GM21367 (cell line): ENCODE measurements around the gene HNRNPF.
"Not testable (repeated sequence)": the region's sequence is repeated elsewhere in the genome, so short reads cannot be mapped to it uniquely, and the experiment has no call there.

Experiments
- ATAC-seq: cut with Tn5 transposase; IDR thresholded peaks from one replicate; pipeline ENCODE4 v1.9.1; 2021; ENCODE audit not compliant: unreplicated experiment

The HNRNPF gene

GRCh38 chr10:43408710-43409384 is at the start of gene HNRNPF:
HNRNPF (minus strand) TSS chr10:43409186; CDS start chr10:43387884, 21,302 bp downstream.
- peak; percentile 53 for ATAC-seq

DNA sequence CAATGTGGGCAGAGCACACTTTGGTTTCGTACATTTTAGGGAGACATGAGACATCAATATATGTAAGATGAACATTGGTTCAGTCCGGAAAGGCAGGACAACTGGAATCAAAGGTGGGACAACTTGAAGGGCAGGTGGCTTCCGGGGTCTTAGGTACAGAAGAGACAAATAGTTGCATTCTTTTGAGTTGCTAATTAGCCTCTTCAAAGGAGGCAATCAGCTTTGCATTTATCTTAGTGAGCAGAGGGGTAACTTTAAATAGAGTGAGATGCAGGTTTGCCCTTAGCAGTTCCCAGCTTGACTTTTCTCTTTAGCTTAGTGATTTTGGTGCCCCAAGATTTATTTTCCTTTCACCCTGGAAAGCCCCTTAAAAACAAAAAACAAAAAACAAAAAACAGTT is 49.2 kb upstream of the HNRNPF start:
- ATAC-seq: no peak

DNA sequence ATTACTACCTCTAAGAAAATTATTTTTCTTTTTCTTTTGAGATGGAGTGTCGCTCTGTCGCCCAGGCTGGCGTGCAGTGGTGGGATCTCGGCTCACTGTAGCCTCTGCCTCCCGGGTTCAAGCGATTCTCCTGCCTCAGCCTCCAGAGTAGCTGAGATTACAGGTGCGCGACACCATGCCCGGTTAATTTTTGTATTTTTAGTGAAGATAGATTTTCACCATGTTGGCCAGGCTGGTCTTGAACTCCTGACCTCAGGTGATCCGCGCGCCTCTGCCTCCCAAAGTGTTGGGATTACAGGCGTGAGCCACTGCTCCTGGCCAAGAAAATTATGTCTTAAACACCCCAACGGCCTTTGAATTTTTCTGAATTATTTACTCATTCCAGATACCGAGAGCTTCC is 47.6 kb upstream of the HNRNPF start:
- not testable (repeated sequence) for ATAC-seq

DNA sequence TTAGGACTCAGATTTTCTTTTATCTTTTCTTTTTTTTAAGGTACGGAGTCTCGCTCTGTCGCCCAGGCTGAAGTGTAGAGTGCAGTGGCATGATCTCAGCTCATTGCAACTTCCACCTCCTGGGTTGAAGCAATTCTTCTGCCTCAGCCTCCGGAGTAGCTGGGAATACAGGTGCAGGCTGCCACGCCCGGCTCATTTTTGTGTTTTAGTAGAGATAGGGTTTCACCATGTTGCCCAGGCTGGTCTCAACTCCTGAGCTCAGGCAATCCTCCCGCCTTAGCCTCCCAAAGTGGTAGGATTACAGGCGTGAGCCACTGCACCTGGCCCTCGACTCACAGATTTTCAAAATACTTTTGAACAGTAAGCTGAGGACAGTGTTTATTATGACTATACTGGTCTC is 45.0 kb upstream of the HNRNPF start:
- ATAC-seq: not testable (repeated sequence)

- ATAC-seq: no peak
Observed at GRCh38 chr10:43453266-43453831, 44.4 kb upstream of the HNRNPF start.

GRCh38 chr10:43452356-43452914 is 43.4 kb upstream of the HNRNPF start:
- ATAC-seq: no peak

- ATAC-seq: no peak
Observed at GRCh38 chr10:43448742-43449141, 39.8 kb upstream of the HNRNPF start.

GRCh38 chr10:43446219-43447017 is 37.4 kb upstream of the HNRNPF start:
- not testable (repeated sequence) for ATAC-seq

DNA sequence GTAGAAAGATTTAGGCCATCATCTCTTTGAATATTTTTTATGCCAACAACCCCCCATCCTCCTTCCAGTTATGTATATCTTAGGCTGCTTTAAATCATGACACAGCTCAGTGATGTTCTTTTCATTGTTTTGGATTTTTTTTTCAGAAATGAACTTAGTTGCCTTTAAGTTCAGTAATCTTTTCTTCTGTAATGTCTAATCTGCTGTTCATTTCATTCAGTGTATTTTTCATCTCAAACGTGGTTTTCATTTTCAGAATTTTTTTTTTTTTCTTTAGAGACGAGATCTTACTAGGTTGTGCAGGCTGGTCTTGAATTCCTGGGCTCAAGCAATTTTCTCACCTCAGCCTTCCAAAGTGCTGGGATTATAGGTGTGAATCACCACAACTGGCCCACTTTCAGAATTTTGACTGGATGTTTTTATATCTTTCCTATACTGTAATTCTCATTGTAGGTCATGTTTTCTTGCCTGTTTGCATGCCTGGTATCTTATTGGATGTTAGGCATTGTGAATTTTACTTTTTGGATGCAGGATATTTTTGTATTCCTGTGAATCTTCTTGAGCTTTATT is 36.0 kb upstream of the HNRNPF start:
- no peak for ATAC-seq

DNA sequence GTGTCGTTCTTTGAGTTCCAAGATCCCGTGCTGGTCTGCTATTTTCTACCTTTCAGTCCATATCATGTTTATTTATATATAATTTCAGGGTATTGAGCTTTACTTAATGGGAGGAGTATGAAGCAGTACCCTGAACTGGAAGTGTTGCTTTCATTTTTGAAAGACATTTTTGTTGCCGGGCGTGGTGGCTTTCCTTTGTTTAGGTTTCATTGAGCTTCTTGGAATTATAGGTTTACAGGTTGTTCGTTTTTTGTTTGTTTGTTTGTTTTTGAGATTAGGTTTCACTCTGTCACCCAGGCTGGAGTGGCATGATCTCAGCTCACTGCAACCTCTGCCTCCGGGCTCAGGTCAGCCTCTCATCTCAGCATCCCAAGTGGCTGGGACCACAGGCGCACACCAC is 35.3 kb upstream of the HNRNPF start:
- no peak for ATAC-seq

DNA sequence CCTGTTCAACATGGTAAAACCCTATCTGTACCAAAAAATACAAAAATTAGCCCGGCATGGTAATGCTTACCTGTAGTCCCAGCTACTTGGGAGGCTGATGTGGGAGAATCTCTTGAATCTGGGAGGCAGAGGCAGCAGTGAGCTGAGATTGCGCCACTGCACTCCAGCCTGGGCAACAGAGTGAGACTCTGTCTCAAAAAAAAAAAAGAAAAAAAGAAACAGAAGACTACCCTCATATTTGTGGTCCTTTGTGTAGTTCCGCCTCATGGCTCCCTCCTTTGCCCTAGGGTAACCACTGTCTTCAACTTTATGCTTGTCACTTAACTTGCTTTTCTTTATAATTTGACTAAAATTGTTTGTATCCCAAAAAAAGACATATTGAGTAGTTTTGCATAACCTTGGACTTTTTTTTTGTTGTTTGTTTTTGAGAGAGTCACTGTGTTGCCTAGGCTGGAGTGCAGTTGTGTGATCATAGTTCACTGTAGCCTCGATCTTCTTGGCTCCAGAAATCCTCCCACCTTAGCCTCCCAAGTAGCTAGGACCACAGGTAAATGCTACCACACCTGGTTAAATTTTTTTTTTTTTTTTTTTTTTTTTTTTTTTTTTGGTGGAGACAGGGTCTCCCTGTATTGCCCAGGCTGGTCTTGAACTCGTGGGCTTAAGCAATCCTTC is 31.6 kb upstream of the HNRNPF start:
- no peak for ATAC-seq

DNA sequence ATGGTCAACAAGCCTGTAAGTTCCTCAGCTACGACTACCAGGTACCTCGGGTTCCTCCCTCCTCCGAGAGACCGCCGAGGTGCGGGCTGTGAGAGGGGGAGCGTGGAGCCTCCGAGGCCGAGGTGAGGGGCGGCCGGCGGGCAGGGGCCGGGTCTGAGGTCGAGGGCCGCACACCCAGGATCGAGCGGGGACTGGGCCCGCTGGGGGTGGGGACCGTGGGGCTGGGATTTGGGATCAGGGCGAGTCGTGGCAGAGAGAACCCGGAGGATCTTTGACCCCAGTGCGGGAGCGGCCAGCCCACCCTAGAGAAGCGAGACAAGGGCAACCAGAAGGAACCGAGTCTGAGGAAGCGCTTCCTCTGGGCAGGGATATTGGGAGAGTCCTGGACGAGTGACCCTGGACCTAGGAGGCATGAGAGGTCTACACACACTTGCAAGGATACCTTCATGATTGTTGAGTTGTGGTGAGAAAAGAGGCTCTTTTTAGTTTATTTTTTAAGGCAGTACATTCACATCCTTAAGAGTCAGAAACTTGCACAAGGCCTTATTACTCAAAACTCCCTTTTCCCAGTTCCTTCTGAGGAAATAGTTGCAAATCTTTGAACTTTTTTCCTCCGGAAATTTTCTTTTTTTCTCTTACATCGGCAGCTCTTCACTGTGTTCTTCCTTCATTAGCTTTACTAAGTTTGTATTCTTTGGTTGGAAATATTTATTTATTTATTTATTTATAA is 28.3 kb upstream of the HNRNPF start:
- no peak for ATAC-seq

DNA sequence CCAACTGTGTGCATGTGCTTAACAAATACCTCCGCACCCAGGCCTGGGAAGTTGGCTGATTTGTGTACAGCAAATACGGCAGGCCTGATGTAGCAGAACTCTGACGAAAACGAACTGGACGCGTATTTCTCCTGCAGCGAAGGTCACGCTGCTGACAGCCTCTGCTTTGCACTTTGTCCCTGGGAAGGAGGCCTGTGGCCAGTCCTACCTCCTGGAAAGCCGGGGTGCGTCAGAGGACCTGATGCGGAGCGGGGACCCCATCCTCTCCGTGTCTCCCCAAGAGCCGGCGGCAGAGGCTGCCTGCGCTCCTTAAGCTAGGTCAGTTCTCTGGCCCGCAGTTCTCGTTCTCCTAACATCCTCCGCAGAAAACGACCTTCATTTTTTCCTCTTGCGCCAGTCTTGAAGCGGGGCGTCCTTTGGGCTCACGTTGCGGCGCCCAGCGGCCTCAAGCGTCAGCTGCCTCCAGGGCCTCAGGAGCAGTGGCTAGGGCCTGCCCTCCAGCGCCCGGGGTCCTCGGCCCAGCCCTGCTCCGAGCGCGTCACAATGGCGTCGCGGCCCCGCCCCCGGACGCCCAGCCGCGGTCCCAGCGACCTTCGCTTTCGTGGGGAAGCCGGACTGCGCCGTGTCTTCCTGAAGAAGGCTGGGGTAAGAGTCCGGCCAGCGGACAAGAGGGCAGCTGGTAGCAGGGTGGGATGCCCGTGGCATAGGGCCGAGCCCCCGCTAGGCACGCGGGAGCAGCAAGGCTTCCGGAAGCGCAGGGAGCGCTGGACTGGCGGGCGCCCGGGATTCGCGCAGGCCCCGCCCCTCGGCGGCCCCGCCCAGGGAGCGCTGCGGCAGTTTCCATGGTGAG is 27.5 kb upstream of the HNRNPF start, which contains the start of gene ZNF487:
Gene ZNF487, plus strand, starts transcription at position 821 of the 850 bp plus-strand sequence. CDS start 38,703 bp downstream, outside the sequence.
- peak; percentile 94 for ATAC-seq

DNA sequence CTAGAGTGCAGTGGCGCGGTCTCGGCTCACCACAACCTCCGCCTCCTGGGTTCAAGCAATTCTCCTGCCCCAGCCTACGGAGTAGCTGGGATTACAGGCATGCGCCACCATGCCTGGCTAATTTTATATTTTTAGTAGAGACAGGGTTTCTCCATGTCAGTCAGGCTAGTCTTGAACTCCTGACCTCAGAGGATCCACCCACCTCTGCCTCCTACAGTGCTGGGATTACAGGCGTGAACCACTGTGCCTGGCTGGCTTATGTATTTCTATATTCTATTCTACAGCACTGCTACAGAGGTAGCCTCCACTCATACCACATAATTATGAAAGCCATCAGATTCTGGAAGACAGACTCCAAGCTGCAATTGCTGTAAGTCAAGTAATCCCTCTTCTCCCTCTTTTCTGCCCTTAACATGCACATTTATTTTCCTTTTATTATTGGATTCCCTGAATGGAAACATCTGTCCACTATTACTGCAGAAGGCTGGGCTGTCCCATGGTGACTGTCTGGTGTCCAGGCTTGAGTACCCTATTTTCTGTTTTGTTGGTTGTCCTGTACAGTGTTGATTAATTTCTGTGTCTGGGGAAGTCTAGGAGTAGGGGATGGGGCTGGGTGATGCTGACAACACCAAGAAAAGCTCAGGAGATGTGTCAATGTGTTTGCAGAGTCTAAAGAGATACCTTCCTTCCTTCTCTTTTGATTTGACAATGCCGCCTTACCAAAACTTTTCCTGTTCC is 22.1 kb upstream of the HNRNPF start:
- no peak for ATAC-seq

GRCh38 chr10:43427166-43427825 is 18.3 kb upstream of the HNRNPF start:
- ATAC-seq: peak; percentile 70

DNA sequence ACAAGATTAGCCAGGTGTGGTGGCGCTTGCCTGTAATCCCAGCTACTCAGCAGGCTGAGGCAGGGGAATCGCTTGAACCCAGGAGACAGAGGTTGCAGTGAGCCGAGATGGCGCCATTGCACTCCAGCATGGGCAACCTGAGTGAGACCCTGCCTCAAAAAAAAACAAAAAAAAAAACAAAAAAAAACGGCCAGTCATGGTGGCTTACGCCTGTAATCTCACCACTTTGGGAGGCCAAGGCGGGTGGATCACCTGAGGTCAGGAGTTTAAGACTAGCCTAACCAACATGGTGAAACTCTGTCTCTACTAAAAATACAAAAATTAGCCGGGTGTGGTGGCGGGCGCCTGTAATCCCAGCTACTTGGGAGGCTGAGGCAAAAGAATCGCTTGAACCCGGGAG is 17.5 kb upstream of the HNRNPF start:
- ATAC-seq: not testable (repeated sequence)

- no peak for ATAC-seq
Observed at GRCh38 chr10:43424416-43424815, 15.4 kb upstream of the HNRNPF start.

DNA sequence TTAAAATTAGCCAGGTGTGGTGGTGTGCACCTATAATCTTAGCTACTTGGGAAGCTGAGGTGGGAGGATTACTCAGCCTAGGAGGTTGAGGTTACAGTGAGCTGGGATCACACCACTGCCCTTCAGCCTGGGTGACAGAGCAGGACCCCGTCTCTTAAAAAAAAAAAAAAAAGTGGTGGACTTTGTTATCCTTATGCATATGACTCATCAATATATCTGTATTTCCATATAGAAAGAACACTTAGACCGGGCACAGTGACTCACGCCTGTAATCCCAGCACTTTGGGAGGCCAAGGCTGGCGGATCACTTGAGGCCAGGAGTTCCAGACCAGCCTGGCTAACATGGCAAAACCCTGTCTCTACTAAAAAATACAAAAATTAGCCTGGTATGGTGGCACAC is 13.0 kb upstream of the HNRNPF start:
- not testable (repeated sequence) for ATAC-seq
